WTC11 (cell line): ENCODE results near the gene ITPKB. TPM values are rescaled to one million over a fixed set of nuclear protein-coding genes. Genes with fewer than 3 reads are reported as not detected.

Source experiments
- ATAC-seq: fragments of 200-7000 bp; cut with Tn5 transposase; 2 replicates; pipeline ENCODE4 v1.10.0; 2021; ENCODE audit warnings: mild to moderate bottlenecking, moderate library complexity
- CTCF ChIA-PET: fragments of 300-600 bp; sonication (Branson Sonifier 250); formaldehyde crosslinking; loops from one replicate; lab custom pipeline; 2021; ENCODE audit warnings: antibody characterized with exemption; lab: Charles Lee
- POLR2A ChIA-PET: fragments of 350-600 bp; sonication (Branson Sonifier 250); formaldehyde crosslinking; loops from one replicate; lab custom pipeline; 2021; ENCODE audit warnings: antibody characterized with exemption; lab: Charles Lee
- DNase-seq: peaks from one replicate; pipeline ENCODE4 v3.0.0; 2021; ENCODE audit warnings: low spot score
- H3K27ac Mint-ChIP-seq: 2 replicates; pipeline ENCODE4 v1.8.0; 2021; ENCODE audit warnings: mixed read lengths
- H3K27me3 Mint-ChIP-seq: 2 replicates; pipeline ENCODE4 v1.8.0; 2021; ENCODE audit warnings: low read depth, mild to moderate bottlenecking, moderate library complexity, mixed read lengths
- H3K36me3 Mint-ChIP-seq: 2 replicates; pipeline ENCODE4 v1.8.0; 2021; ENCODE audit warnings: mixed read lengths
- H3K4me1 Mint-ChIP-seq: 2 replicates; pipeline ENCODE4 v1.8.0; 2022; ENCODE audit warnings: mixed read lengths
- H3K4me3 Mint-ChIP-seq: 2 replicates; pipeline ENCODE4 v1.8.0; 2021; ENCODE audit warnings: mild to moderate bottlenecking, moderate library complexity, mixed read lengths
- H3K9me3 Mint-ChIP-seq: 2 replicates; pipeline ENCODE4 v1.8.0; 2021; ENCODE audit warnings: mixed read lengths
- EMX1 ChIP-seq: fragments of 250-450 bp; sonication (Bioruptor Pico); IDR thresholded peaks from 2 replicates; pipeline ENCODE4 v1.8.0; 2021; ENCODE audit warnings: mild to moderate bottlenecking
- ESRRA ChIP-seq: sonication (generic); formaldehyde crosslinking; IDR thresholded peaks from 2 replicates; pipeline ENCODE4 v1.8.1; 2022; ENCODE audit warnings: mild to moderate bottlenecking, missing genetic modification reagents, borderline replicate concordance
- ETV6 ChIP-seq: sonication (generic); formaldehyde crosslinking; IDR thresholded peaks from 2 replicates; pipeline ENCODE4 v1.8.1; 2022; ENCODE audit warnings: mild to moderate bottlenecking, missing genetic modification reagents
- GTF2I ChIP-seq: fragments of 250-450 bp; sonication (Bioruptor Pico); conservative IDR thresholded peaks from 2 replicates; pipeline ENCODE4 v1.4.0; 2021; ENCODE audit warnings: mild to moderate bottlenecking
- IRF1 ChIP-seq: sonication (generic); formaldehyde crosslinking; IDR thresholded peaks from 2 replicates; pipeline ENCODE4 v1.8.0; 2023; ENCODE audit warnings: missing genetic modification reagents
- IRF2 ChIP-seq: sonication (generic); formaldehyde crosslinking; IDR thresholded peaks from 2 replicates; pipeline ENCODE4 v1.8.0; 2022; ENCODE audit warnings: low read depth, missing genetic modification reagents, borderline replicate concordance
- JAZF1 ChIP-seq: fragments of 250-450 bp; sonication (Bioruptor Pico); IDR thresholded peaks from 2 replicates; pipeline ENCODE4 v1.9.0; 2021; ENCODE audit warnings: moderate library complexity, mild to moderate bottlenecking, inconsistent platforms
- MYBL2 ChIP-seq: sonication (generic); formaldehyde crosslinking; IDR thresholded peaks from 2 replicates; pipeline ENCODE4 v1.8.1; 2023; ENCODE audit warnings: mild to moderate bottlenecking, moderate library complexity, missing genetic modification reagents
- NR3C1 ChIP-seq: sonication (generic); formaldehyde crosslinking; conservative IDR thresholded peaks from 2 replicates; pipeline ENCODE4 v1.8.1; 2023; ENCODE audit warnings: low read depth, mild to moderate bottlenecking, missing genetic modification reagents
- RORB ChIP-seq: fragments of 250-450 bp; sonication (Bioruptor Pico); IDR thresholded peaks from 2 replicates; pipeline ENCODE4 v1.9.0; 2021; ENCODE audit warnings: mild to moderate bottlenecking
- SOX15 ChIP-seq: fragments of 250-450 bp; sonication (Bioruptor Pico); IDR thresholded peaks from 2 replicates; pipeline ENCODE4 v1.9.0; 2021; ENCODE audit warnings: mild to moderate bottlenecking
- TEAD1 ChIP-seq: sonication (generic); formaldehyde crosslinking; IDR thresholded peaks from 2 replicates; pipeline ENCODE4 v1.8.0; 2022; ENCODE audit warnings: mild to moderate bottlenecking, missing genetic modification reagents
- USF1 ChIP-seq: sonication (generic); formaldehyde crosslinking; IDR thresholded peaks from 2 replicates; pipeline ENCODE4 v1.8.0; 2022; ENCODE audit warnings: mild to moderate bottlenecking, missing genetic modification reagents
- ZBTB43 ChIP-seq: sonication (generic); formaldehyde crosslinking; IDR thresholded peaks from 2 replicates; pipeline ENCODE4 v1.8.1; 2023; ENCODE audit warnings: mild to moderate bottlenecking, missing genetic modification reagents
- ZNF219 ChIP-seq: sonication (generic); formaldehyde crosslinking; IDR thresholded peaks from 2 replicates; pipeline ENCODE4 v1.8.0; 2023; ENCODE audit warnings: missing genetic modification reagents, mild to moderate bottlenecking, borderline replicate concordance
- ZNF281 ChIP-seq: sonication (generic); formaldehyde crosslinking; IDR thresholded peaks from 2 replicates; pipeline ENCODE4 v1.8.0; 2023; ENCODE audit warnings: mild to moderate bottlenecking, missing genetic modification reagents
- ZNF416 ChIP-seq: fragments of 250-450 bp; sonication (Bioruptor Pico); IDR thresholded peaks from 2 replicates; pipeline ENCODE4 v1.9.0; 2021; ENCODE audit warnings: mild to moderate bottlenecking, inconsistent platforms
- ZNF423 ChIP-seq: fragments of 250-450 bp; sonication (Bioruptor Pico); IDR thresholded peaks from 2 replicates; pipeline ENCODE4 v2.1.2; 2022; ENCODE audit warnings: mild to moderate bottlenecking, moderate library complexity
- total RNA-seq: library from RNA; stranded (reverse); gene quantifications from 3 replicates; pipeline ENCODE4 v1.2.3, GENCODE V29; 2021
- TF ChIP-seq, protein P1 (sequence below): fragments of 250-450 bp; sonication (Bioruptor Pico); IDR thresholded peaks from 2 replicates; pipeline ENCODE4 v1.8.0; 2021; ENCODE audit warnings: mild to moderate bottlenecking
- TF ChIP-seq, protein P2 (sequence below): sonication (generic); formaldehyde crosslinking; IDR thresholded peaks from 2 replicates; pipeline ENCODE4 v1.8.1; 2022; ENCODE audit warnings: mild to moderate bottlenecking, missing genetic modification reagents, moderate library complexity, borderline replicate concordance

The ITPKB gene
- total RNA-seq, 1 experiment from 2014 or later = 15.6 TPM

GRCh38 chr1:226643611-226644540 is 95.2 kb downstream of the ITPKB start:
- TF ChIP-seq IRF1 (CRISPR knock-in tag) (no peak), ZNF281 (no peak), RORB (CRISPR knock-in tag) (no peak), USF1 (CRISPR knock-in tag) (no peak), NR3C1 (no peak)
- H3K9me3 Mint-ChIP-seq = no peaks in the 10 kb centered on the region

GRCh38 chr1:226643177-226643576 is 95.9 kb downstream of the ITPKB start:
- ATAC-seq (no peak; the same call in 1 of the 2 replicates), DNase-seq (no peak)
- CTCF ChIA-PET = interaction anchor here (1.0 to 2.0 kb wide), 3 partner anchors 17 to 185 kb away, joined by 3 to 7 read pairs (median 6); no protein-coding TSS in a partner anchor
- H3K4me3 Mint-ChIP-seq = no peak overlapping the region
- no peak overlapping the region for H3K27ac Mint-ChIP-seq
- TF ChIP-seq ZNF416 (CRISPR knock-in tag) = no peak
- TF ChIP-seq, protein P1, sequence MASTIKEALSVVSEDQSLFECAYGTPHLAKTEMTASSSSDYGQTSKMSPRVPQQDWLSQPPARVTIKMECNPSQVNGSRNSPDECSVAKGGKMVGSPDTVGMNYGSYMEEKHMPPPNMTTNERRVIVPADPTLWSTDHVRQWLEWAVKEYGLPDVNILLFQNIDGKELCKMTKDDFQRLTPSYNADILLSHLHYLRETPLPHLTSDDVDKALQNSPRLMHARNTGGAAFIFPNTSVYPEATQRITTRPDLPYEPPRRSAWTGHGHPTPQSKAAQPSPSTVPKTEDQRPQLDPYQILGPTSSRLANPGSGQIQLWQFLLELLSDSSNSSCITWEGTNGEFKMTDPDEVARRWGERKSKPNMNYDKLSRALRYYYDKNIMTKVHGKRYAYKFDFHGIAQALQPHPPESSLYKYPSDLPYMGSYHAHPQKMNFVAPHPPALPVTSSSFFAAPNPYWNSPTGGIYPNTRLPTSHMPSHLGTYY (CRISPR knock-in tag) = no peak
- no peak for TF ChIP-seq ZBTB43 (CRISPR knock-in tag)
- TF ChIP-seq JAZF1 (CRISPR knock-in tag) = no peak
- TF ChIP-seq ETV6 = no peak
- no peak for TF ChIP-seq IRF2 (CRISPR knock-in tag)
- TF ChIP-seq TEAD1 (CRISPR knock-in tag) = no peak
- TF ChIP-seq RORB (CRISPR knock-in tag) = no peak
- no peak for TF ChIP-seq MYBL2 (CRISPR knock-in tag)
- no peak for TF ChIP-seq ZNF423 (CRISPR knock-in tag)
- TF ChIP-seq ESRRA (CRISPR knock-in tag) = no peak
- TF ChIP-seq, protein P2, sequence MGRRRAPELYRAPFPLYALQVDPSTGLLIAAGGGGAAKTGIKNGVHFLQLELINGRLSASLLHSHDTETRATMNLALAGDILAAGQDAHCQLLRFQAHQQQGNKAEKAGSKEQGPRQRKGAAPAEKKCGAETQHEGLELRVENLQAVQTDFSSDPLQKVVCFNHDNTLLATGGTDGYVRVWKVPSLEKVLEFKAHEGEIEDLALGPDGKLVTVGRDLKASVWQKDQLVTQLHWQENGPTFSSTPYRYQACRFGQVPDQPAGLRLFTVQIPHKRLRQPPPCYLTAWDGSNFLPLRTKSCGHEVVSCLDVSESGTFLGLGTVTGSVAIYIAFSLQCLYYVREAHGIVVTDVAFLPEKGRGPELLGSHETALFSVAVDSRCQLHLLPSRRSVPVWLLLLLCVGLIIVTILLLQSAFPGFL (CRISPR knock-in tag) = no peak
- TF ChIP-seq EMX1 (CRISPR knock-in tag) = no peak
- no peak for TF ChIP-seq ZNF219 (CRISPR knock-in tag)
- no peak for TF ChIP-seq USF1 (CRISPR knock-in tag)
- TF ChIP-seq SOX15 (CRISPR knock-in tag) = no peak
- no peak for TF ChIP-seq GTF2I (CRISPR knock-in tag)
- H3K9me3 Mint-ChIP-seq = no peaks in the 10 kb centered on the region
- peaks cover 14% of the 10 kb centered on the region for H3K4me1 Mint-ChIP-seq
- peaks cover 2% of the 10 kb centered on the region; the same call in 1 of the 2 replicates for H3K36me3 Mint-ChIP-seq
- no peaks in the 10 kb centered on the region for H3K27me3 Mint-ChIP-seq
- POLR2A ChIA-PET = no interaction called here

More at GRCh38 chr1:226643611-226644540, 95.2 kb downstream of the ITPKB start:
- CTCF ChIA-PET = interaction anchor here (1.2 to 2.0 kb wide), 2 partner anchors 17 to 35 kb away, joined by 6 to 7 read pairs; no protein-coding TSS in a partner anchor
- peaks cover 2% of the 10 kb centered on the region; the same call in 1 of the 2 replicates for H3K36me3 Mint-ChIP-seq
- DNase-seq (no peak), ATAC-seq (no peak)
- POLR2A ChIA-PET = no interaction called here
- H3K4me3 Mint-ChIP-seq = no peak overlapping the region
- no peaks in the 10 kb centered on the region for H3K27me3 Mint-ChIP-seq
- no peak overlapping the region for H3K27ac Mint-ChIP-seq
- H3K4me1 Mint-ChIP-seq = peaks cover 14% of the 10 kb centered on the region
